HG02870 (cell line): ENCODE measurements around the gene DHDH.

Source experiments
- ATAC-seq: cut with Tn5 transposase; IDR thresholded peaks from one replicate; pipeline ENCODE4 v1.9.1; 2021; ENCODE audit warnings: mild to moderate bottlenecking, moderate library complexity; ENCODE audit not compliant: unreplicated experiment

DHDH gene

DNA sequence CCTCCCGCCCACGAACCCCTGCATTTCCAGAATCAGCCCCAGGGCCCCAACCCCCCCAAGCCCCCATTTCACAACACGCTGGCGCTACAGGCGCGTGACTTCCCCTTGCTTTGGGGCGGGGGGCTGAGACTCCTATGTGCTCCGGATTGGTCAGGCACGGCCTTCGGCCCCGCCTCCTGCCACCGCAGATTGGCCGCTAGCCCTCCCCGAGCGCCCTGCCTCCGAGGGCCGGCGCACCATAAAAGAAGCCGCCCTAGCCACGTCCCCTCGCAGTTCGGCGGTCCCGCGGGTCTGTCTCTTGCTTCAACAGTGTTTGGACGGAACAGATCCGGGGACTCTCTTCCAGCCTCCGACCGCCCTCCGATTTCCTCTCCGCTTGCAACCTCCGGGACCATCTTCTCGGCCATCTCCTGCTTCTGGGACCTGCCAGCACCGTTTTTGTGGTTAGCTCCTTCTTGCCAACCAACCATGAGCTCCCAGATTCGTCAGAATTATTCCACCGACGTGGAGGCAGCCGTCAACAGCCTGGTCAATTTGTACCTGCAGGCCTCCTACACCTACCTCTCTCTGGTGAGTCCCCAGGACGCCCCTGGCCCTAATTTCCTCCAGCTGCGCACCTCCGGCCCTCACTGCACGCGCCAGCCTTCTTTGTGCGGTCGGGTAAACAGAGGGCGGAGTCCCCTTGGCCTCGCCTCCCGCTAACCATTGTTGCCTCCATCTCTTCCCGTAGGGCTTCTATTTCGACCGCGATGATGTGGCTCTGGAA is 31.7 kb downstream of the DHDH start, which contains the start of gene FTL:
Gene FTL, plus strand, starts transcription at position 270 of the 766 bp plus-strand sequence. Its CDS starts 199 bp downstream, at position 469.
- no peak for ATAC-seq

GRCh38 chr19:48965806-48966540 is 32.5 kb downstream of the DHDH start:
- no peak for ATAC-seq

DNA sequence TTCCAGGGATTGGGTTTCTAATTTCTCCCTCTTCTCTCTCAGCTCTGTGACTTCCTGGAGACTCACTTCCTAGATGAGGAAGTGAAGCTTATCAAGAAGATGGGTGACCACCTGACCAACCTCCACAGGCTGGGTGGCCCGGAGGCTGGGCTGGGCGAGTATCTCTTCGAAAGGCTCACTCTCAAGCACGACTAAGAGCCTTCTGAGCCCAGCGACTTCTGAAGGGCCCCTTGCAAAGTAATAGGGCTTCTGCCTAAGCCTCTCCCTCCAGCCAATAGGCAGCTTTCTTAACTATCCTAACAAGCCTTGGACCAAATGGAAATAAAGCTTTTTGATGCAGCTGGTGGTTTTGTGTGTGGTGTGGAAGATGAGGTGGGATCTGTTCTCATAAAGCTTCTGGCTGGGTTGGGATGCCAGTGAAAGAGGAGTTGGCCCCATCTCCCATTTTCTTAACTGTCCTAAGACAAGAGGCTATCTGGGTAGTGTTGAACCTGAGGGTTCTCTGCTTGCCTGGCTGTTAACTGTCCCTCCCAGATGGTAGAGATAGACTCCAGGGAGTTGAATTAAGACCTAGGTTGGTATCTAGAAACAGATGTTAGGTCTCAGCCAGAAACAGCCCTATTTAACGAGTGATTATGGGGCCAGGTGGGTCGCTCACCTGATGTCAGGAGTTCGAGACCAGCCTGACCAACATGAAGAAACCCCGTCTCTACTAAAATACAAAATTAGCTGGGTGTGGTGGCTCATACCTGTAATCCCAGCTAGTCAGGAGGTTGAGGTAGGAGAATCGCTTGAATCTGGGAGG is 33.2 kb downstream of the DHDH start:
- no peak for ATAC-seq

DNA sequence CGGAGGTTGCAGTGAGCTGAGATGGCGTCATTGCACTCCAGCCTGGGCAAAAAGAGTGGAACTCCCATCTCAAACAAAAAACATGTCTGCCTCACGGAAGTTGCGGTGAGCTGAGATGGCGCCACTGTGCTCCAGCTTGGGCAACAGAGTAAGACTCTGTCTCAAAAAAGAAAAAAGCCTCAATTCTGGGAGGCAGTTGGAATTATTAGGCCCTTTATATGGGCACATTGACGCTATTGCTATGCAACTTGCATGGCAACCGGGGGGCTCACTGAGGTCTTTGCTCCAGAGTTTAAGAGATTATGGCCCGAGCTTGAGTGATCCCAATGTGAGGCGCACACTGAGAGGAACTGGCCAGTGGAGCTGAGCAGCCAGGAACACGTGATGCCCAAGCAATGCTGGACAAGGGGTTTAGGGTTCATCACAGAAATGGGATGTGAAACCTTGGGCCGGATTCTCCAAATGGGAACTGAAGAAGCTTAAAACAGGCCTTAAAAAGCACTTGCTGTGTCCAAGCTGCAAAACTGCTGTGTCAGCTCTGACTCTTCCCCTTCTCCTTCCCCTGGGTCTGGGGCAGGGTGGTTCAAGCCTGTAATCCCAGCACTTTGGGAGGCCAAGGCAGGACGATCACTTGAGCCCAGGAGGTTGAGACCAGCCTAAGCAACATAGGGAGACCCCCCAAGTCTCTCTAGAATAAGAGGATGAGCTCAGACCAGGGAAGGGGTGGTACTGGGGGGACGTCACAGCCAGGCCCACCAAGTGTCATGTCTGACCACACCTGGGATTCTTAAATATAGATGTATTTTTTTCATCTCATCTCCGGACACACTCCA is 34.1 kb downstream of the DHDH start:
- no peak for ATAC-seq

DNA sequence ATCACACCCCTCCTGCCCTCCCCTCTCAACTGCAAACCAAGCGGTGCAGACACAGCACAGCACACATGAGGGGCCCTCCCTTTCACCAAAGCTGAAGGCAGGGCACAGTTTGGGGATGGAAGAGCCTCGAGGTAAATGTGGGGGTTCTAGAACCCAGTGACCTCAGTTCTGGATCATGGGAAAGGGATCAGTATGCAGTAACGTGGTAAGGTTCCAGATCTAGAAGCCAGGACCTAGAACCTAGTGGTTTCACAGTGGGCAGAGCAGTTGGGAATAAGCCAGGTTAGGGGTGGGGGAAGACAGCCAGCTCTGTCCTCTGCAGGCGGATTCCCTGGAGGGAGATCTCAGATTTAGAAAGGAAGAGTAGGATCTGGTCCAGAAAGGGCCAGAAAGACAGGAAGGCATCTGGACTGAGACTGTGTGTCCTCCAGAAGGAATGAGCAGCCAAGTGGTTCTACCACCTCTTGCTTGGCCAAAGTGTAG is 34.7 kb downstream of the DHDH start:
- no peak for ATAC-seq

DNA sequence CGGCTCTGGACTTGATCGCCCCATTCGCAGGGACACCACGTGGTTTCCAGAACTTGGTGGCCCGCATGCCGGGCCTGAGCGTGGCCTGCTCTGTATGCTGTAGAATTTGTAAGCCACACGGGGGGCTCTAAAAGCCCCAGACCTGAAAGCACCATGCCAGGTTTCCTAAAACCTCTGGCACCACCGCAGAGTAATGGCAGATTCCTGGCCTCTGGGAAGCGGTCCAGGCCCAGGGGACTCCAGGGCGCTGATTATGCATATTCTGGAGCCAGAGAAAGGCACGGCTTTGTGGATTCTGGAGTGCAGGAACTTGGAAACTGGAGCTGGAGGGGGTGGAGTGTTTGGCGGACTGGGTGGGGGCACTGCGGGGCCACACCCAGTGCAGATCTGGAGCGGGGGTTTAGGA is 35.3 kb downstream of the DHDH start:
- no peak for ATAC-seq

DNA sequence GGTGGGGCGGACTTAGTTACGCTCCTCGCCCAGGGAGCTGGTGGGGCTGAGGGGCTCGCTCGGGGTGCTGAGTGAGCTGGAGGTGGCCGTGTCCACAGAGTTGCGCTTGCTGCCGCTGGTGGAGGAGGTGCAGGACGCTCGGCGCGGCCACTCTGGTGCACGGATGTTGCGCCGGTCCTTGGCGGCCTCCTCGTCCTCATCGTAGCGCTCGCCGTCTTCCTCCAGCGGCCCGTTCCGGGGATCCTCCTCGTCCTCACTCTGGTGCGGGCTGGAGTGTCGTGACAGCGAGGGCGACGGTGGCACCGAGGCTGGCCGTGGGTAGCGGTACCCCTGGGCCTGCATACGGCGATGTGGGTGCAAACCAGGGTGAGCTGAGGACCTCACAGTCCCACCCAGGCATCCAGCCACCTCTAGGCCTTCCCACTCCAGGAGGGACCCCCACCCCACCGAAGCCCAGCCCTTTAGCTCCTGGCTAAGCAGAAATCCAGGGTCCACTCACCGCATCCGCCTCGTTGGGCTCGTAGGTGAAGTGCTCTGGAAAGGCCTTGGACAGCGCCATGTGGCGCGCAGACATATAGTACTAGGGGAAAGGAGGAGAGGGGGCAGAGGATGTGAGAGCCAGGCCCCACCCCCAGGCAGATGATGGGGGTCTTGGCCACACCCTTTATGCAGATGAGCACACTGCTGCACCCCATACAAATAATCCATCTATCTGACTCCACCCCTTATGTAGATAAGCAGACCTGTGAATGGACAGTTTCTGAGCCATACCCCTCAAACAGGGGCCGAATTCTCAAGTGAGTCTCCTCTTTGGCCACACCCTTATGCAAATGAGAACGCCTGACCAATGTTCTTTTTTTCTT is 36.0 kb downstream of the DHDH start:
- no peak for ATAC-seq

DNA sequence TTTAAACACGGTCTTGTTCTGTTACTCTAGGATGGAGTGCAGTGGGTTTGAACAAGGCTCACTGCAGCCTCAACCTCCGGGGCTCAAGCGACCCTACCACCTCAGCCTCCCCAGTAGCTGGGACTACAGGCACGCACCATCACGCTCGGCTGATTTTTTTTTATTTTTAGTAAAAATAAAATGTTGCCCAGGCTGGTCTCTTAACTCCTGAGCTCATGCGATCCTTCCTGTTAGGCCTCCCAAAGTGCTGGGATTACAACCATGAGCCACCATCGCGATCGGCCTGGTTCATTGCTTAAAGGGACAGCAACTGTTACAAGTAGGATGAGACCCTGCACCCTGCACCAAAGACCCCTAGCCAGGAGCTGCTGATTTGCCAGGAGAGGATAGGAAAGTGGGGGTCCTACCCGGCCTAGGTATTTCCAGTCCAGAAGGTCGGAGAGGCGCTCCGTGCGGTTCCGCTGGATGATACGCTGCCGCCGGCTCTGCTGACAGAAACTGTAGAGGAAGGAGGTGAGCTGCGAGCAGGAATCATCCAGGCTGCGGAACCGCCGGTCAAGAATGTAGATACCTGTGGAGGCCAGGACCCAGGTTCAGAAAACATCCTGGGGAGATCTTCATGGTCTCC is 36.8 kb downstream of the DHDH start:
- no peak for ATAC-seq

DNA sequence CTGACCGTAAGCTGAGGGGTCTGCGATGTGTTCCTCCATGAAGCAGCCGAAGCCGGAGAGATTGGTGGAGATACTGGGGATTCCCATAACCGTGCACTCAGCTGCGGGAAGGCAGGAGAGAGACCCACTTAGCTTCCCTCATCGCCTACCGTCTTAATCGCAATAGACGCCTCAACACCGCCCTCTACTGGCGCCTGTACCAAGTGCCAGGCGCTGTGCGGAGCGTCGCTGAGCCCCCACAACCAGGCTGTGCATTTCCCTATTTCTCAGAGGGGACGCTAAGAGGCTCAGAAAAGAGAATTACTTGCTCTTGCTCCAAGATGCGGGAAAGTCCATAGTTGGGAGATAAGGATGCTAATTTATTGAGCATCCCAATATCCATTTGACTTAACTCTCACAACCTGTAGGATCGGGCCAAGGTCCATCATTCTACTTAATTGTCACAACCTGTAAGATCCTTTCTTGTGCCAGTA is 37.5 kb downstream of the DHDH start:
- no peak for ATAC-seq

GRCh38 chr19:48975947-48976847 is 42.7 kb downstream of the DHDH start:
- no peak for ATAC-seq

DNA sequence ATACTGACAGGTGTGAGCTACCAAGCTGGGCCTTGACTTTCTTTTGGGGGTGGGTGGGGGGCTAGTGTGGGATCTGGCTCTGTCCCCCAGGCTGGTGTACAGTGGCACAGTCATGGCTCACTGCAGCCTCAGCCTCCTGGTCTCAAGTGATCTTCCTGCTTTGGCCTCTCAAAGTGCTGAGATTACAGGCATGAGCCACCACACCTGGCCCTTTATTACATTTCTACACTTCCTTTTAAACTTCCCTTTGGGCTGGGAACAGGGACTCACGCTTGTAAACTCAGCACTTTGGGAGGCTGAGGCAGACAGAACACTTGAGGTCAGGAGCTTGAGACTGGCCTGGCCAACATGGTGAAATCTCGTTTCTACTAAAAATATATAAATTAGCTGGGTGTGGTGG is 43.6 kb downstream of the DHDH start:
- no peak for ATAC-seq

DNA sequence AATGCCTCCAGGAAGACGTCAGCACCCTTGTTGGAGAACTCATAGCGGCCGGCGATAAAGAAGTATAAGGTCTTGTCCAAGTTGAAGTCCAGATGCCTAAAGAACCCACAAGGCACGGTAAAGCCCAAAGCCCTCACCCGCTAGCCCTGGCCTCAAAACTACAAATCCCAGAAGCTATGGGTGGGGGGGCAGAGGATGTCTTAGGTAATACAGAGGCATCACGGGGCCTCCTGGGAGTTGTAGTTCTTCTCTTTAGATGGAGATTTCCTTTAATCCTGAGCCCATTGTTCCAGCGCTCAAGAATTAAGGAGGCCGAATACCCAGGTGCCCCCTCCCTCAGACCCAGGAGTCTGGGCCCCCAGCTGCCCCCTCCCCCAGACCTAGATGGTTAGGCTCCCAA is 48.8 kb downstream of the DHDH start:
- no peak for ATAC-seq

DNA sequence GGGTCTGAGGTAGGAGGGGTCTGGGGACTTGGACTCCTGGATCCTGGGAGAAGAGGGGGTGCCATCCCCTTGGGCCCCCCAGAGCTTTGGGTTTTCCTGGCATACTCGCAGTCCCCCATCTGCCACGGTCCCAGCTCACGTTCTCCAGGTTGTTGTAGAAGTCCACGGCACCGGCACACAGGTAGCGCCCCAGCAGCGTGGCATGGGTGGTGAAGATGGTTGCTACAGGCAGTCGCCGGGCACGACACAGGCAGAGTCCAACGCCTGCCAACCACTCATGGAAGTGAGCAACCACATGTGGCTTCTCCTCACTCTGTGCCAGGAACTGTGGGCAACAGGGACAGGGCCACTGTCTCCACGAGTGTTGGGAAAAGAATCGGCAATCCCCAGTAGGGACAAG is 52.2 kb downstream of the DHDH start:
- no peak for ATAC-seq

DNA sequence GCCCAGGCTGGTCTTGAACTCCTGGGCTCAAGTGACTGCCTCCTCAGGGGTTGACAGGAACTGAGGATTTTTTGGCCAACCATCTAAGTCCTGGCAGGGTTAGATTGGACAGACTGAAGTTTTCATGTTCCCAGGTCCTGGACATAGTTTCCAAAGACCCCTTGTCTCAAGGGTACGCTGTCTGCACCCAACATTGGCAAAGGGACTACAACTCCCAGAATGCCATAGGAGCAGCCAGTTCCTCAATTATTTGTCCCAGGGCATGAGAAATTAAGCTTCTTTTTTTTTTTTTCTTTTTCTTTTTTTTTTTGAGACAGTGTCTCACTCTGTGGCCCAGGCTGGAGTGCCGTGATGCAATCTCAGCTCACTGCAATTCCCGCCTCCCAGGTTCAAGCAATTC is 52.7 kb downstream of the DHDH start:
- no peak for ATAC-seq

- no peak for ATAC-seq
These were observed 53.8 kb downstream of the DHDH start for GRCh38 chr19:48987323-48987722.

- ATAC-seq = no peak
These were observed 54.8 kb downstream of the DHDH start for GRCh38 chr19:48988286-48988685.

GRCh38 chr19:48988860-48989259 is 55.4 kb downstream of the DHDH start:
- no peak for ATAC-seq

DNA sequence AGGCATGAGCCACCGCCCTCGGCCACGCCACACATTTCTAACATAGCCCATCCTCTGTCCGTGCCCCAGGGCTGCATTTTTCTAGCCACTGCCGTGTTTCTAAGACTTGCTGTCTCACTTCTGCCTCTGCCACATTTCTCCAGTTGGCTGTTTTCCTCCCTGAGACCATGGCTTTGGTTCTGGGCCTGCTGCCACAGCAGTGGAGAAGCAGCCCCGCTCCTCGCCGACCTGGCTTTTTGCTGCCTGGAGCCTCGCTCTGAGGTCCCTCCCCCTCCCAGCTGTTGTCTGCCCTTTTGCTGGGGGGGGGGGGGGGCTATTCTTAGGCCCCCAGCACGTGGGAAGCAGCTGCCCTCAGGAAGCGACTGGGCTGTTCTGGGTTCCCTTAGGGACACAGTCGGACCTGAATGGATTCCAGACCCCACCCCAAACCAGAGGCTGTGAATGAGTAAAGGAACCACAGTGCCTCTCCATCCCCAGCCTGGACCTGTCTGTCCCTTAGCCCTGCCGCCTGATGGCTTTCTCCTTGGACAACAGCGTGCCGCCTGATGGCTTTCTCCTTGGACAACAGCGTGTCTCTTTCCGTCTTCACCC is 56.3 kb downstream of the DHDH start:
- no peak for ATAC-seq
